ENCODE results near the gene RPS6KB2. TPM values are rescaled to one million over a fixed set of nuclear protein-coding genes. Genes with fewer than 3 reads are reported as not detected.
"Not testable (repeated sequence)": the region's sequence is repeated elsewhere in the genome, so short reads cannot be mapped to it uniquely, and the experiment has no call there.

RPS6KB2 gene
- total and polyA plus RNA-seq, 2 experiments from 2014 or later: 65.0 to 105 TPM

DNA sequence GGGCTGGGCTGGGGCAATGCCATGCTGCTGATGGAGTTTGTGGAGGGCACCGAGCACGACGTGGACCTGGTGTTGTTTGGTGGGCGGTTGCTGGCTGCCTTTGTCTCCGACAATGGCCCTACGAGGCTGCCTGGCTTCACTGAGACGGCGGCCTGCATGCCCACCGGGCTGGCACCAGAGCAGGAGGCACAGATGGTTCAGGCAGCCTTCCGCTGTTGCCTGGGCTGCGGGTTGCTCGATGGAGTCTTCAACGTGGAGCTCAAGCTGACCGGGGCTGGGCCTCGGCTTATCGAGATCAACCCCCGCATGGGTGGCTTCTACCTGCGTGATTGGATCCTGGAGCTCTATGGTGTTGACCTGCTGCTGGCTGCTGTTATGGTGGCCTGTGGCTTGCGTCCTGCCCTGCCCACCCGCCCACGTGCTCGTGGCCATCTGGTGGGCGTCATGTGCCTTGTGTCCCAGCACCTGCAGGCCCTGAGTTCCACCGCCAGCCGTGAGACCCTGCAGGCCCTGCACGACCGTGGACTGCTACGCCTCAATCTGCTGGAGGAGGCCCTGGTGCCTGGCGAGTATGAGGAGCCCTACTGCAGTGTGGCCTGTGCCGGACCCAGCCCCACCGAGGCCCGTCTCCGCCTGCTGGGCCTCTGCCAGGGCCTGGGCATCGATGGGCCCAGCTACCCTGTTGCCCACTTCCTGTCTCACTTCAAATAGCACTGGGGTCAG, 4.2 kb upstream of the RPS6KB2 start:
- H2AFZ ChIP-seq: no peak overlapping the region
- H3K4me2 ChIP-seq: no peak overlapping the region
- no peak overlapping the region for H3K27ac ChIP-seq
- H3K27me3 ChIP-seq: no peaks in the 10 kb centered on the region
- H3K4me1 ChIP-seq (ENCODE audit: insufficient read depth): peaks cover 10% of the 10 kb centered on the region
- H3K36me3 ChIP-seq (replicated peaks; ENCODE audit: insufficient read depth, low read depth): no peaks in the 10 kb centered on the region
- DNase-seq (ENCODE audit: low spot score): no peak
- H4K20me1 ChIP-seq (ENCODE audit: insufficient read depth, poor library complexity, severe bottlenecking): no peaks in the 10 kb centered on the region
- no peak overlapping the region for H3K4me3 ChIP-seq
- TF ChIP-seq EZH2 (IDR thresholded peaks at IDR 0.05; ENCODE audit: borderline replicate concordance) (no peak), EZH2phosphoT487 (IDR thresholded peaks at IDR 0.05; ENCODE audit: low read depth, severe bottlenecking, unreplicated experiment) (no peak), CTCF (IDR thresholded peaks at IDR 0.05; ENCODE audit: poor library complexity) (no peak)
- peaks cover 6% of the 10 kb centered on the region for H3K79me2 ChIP-seq
- no peaks in the 10 kb centered on the region for H3K9me2 ChIP-seq (replicated peaks; ENCODE audit: insufficient read depth)
- WGBS (ENCODE audit: low lambda C conversion rate, missing lambda C conversion rate): 90% methylated on average over 33 of the region's 34 CpGs
- no peaks in the 10 kb centered on the region for H3K9me3 ChIP-seq (ENCODE audit: low read depth)

DNA sequence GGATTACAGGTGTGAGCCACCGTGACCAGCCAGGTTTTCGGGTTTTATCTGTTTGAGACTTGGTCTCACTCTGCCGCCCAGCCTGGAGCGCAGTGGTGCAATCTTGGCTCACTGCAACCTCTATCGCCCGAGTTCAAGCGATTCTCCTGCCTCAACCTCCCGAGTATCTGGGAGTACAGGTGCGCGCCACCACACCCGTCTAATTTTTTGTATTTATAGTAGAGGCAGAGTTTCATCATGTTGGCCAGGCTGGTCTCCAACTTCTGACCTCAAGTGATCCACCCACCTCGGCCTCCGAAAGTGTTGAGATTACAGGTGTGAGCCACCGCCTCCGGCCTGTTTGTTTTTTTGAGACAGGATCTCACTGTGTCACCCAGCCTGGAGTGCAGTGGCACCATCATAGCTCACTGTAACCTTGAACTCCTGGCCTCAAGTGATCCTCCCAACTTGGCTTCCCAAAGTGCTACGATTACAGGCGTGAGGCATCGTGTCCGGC, 882 bp upstream of the RPS6KB2 start:
- Histone ChIP-seq H3K79me2 (peaks cover 24% of the 10 kb centered on the region), H3K4me3 (peak overlapping the region; percentile 60), H3K4me2 (peak overlapping the region; percentile 79), H3K27ac (peak overlapping the region; percentile 79), H2AFZ (peak overlapping the region; percentile 36)
- H3K4me1 ChIP-seq (ENCODE audit: insufficient read depth); H4K20me1 ChIP-seq (ENCODE audit: insufficient read depth, poor library complexity, severe bottlenecking); H3K27me3 ChIP-seq; H3K9me2 ChIP-seq (replicated peaks; ENCODE audit: insufficient read depth); H3K36me3 ChIP-seq (replicated peaks; ENCODE audit: insufficient read depth, low read depth); H3K9me3 ChIP-seq (ENCODE audit: low read depth); DNase-seq (ENCODE audit: low spot score): not testable (repeated sequence)
- WGBS (ENCODE audit: low lambda C conversion rate, missing lambda C conversion rate): 86% methylated on average over 19 of the region's 19 CpGs

DNA sequence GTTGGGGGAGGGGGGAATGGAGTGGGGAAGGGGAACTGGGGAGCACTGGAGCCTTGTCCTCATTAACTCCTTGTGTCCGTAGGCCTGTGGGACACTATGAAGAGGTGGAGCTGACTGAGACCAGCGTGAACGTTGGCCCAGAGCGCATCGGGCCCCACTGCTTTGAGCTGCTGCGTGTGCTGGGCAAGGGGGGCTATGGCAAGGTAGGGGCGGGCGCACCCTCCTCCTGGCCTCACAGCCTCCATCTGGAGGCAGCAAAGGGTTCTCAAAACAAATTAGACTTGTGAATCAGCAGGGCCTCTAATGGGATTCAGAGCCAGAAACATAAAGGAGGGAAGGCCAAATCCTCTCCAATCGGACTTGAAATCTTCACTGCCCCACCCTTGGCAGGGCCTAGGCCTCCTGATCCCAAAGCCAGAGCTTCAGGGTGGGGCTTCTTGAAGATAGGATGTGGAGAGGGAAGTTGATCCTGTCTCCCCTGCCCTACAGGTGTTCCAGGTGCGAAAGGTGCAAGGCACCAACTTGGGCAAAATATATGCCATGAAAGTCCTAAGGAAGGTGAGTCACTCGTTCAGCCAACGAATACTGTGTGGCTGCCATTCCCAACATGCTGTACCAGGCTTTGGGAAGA, 859 bp downstream of the RPS6KB2 start:
- Histone ChIP-seq H3K27me3 (no peaks in the 10 kb centered on the region), H3K9me2 (replicated peaks; ENCODE audit: insufficient read depth) (no peaks in the 10 kb centered on the region), H4K20me1 (ENCODE audit: insufficient read depth, poor library complexity, severe bottlenecking) (no peaks in the 10 kb centered on the region), H3K4me1 (ENCODE audit: insufficient read depth) (peaks cover 10% of the 10 kb centered on the region), H3K79me2 (peaks cover 24% of the 10 kb centered on the region), H3K4me2 (peak overlapping the region; percentile 96), H2AFZ (peak overlapping the region; percentile 57), H3K36me3 (replicated peaks; ENCODE audit: insufficient read depth, low read depth) (no peaks in the 10 kb centered on the region), H3K27ac (peak overlapping the region; percentile 84), H3K9me3 (ENCODE audit: low read depth) (no peaks in the 10 kb centered on the region), H3K4me3 (peak overlapping the region; percentile 86)
- DNase-seq (ENCODE audit: low spot score): no peak
- 71% methylated on average over 9 of the region's 12 CpGs for WGBS (ENCODE audit: low lambda C conversion rate, missing lambda C conversion rate)
- TF ChIP-seq CTCF (IDR thresholded peaks at IDR 0.05; ENCODE audit: poor library complexity) (no peak), EZH2 (IDR thresholded peaks at IDR 0.05; ENCODE audit: borderline replicate concordance) (no peak), EZH2phosphoT487 (IDR thresholded peaks at IDR 0.05; ENCODE audit: low read depth, severe bottlenecking, unreplicated experiment) (no peak)

DNA sequence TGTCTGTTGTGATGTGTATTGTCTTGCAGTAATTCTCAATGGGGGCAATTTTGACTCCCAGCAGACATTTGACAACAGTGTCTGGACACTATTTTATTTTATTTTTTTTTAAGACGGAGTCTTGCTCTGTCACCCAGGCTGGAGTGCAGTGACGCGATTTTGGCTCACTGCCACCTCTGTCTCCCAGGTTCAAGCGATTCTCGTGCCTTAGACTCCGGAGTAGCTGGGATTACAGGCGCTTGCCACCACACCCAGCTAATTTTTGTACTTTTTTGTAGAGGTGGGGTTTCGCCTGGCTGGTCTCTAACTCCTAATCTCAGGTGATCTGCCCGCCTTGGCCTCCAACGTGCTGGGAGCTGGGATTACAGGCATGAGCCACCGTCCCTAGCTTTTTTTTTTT, 1.4 kb downstream of the RPS6KB2 start:
- Histone ChIP-seq H3K27ac (no peak overlapping the region), H2AFZ (no peak overlapping the region), H3K4me1 (ENCODE audit: insufficient read depth) (peaks cover 10% of the 10 kb centered on the region), H3K36me3 (replicated peaks; ENCODE audit: insufficient read depth, low read depth) (no peaks in the 10 kb centered on the region), H3K79me2 (peaks cover 24% of the 10 kb centered on the region), H3K4me3 (no peak overlapping the region), H3K9me3 (ENCODE audit: low read depth) (no peaks in the 10 kb centered on the region), H3K4me2 (peak overlapping the region; percentile 96), H3K9me2 (replicated peaks; ENCODE audit: insufficient read depth) (no peaks in the 10 kb centered on the region), H4K20me1 (ENCODE audit: insufficient read depth, poor library complexity, severe bottlenecking) (no peaks in the 10 kb centered on the region), H3K27me3 (no peaks in the 10 kb centered on the region)
- TF ChIP-seq EZH2 (IDR thresholded peaks at IDR 0.05; ENCODE audit: borderline replicate concordance): no peak
- no peak for TF ChIP-seq CTCF (IDR thresholded peaks at IDR 0.05; ENCODE audit: poor library complexity)
- TF ChIP-seq EZH2phosphoT487 (IDR thresholded peaks at IDR 0.05; ENCODE audit: low read depth, severe bottlenecking, unreplicated experiment): no peak
- 93% methylated on average over 11 of the region's 11 CpGs for WGBS (ENCODE audit: low lambda C conversion rate, missing lambda C conversion rate)
- no peak for DNase-seq (ENCODE audit: low spot score)
